ENCODE measurements around the gene FAM216A. TPM values are rescaled to one million over a fixed set of nuclear protein-coding genes. Genes with fewer than 3 reads are reported as not detected.

The FAM216A gene
- total and polyA plus RNA-seq, 9 of the 15 experiments (the other 6 are each of a cell fraction or from before 2014, with no cell fraction given) = 17.2 to 96.9 (median 48.5) TPM

- TF ChIP-seq MYNN (IDR thresholded peaks at IDR 0.05) (peak; percentile 69; the same call in 1 of the 2 replicates), MYNN (CRISPR knock-in tag; IDR thresholded peaks at IDR 0.05) (no peak), EGR1 (conservative IDR thresholded peaks at IDR 0.05) (peak; percentile 80), ATF6 (CRISPR knock-in tag; IDR thresholded peaks at IDR 0.05) (peak; percentile 100), ZNF140 (CRISPR knock-in tag; IDR thresholded peaks at IDR 0.05) (no peak; the same call in 1 of the 2 replicates), ZFP1 (CRISPR knock-in tag; IDR thresholded peaks at IDR 0.05) (no peak), NR4A1 (CRISPR knock-in tag; IDR thresholded peaks at IDR 0.05) (peak; percentile 92; the same call in 1 of the 2 replicates), NR4A1 (tag; IDR thresholded peaks at IDR 0.05) (peak; percentile 97), ZMIZ1 (IDR thresholded peaks at IDR 0.05; ENCODE audit: low read depth in 2 of 2, low read length in 2 of 2) (0 out of 4 replicates have a peak, but pooled peaks of 1 of the 2 experiments have one; percentile 8), HES1 (IDR thresholded peaks at IDR 0.05; ENCODE audit: low read depth) (no peak), PHF21A (IDR thresholded peaks at IDR 0.05; ENCODE audit: borderline replicate concordance, low read depth) (no peak), POLR2AphosphoS5 (IDR thresholded peaks at IDR 0.05; ENCODE audit: control insufficient read depth, insufficient read depth, low read depth, low read length) (peak; percentile 96), ZNF609 (CRISPR knock-in tag; IDR thresholded peaks at IDR 0.05; ENCODE audit: borderline replicate concordance) (peak; percentile 98)
These were observed 33.4 kb downstream of the FAM216A start, which contains the start of the genes RAD9B and VPS29 (continued) for GRCh38 chr12:110501752-110502738.

Measured in K562 (cell line).